ENCODE results near the gene CD9.

GRCh38 chr12:6221146-6221545, 20.9 kb downstream of the CD9 start:
- TF ChIP-seq CTCF (IDR thresholded peaks at IDR 0.05 in 4 of 5, conservative IDR thresholded peaks at IDR 0.05 in 1 of 5), result no peak
- no peak for TF ChIP-seq POLR2A (IDR thresholded peaks at IDR 0.05)

All from gastrocnemius medialis (tissue), 4 donors.